SK-N-MC (cell line): ENCODE results near the gene ADGRF5.

Experiments used
- EZH2 ChIP-seq: fragments of 200-600 bp; sonication (generic); IDR thresholded peaks from one replicate; pipeline ENCODE4 v1.6.1; 2017; ENCODE audit warnings: antibody characterized with exemption
- FOXP2 ChIP-seq: optimal IDR thresholded peaks from 2 replicates; pipeline ENCODE3; 2011; ENCODE audit warnings: mild to moderate bottlenecking, moderate library complexity; ENCODE audit not compliant: insufficient read depth; ENCODE audit errors: extremely low read length, control extremely low read depth
- POLR2AphosphoS5 ChIP-seq: IDR thresholded peaks from 2 replicates; pipeline ENCODE4 v1.6.1; 2012; ENCODE audit warnings: mild to moderate bottlenecking, low read depth, low read length, borderline replicate concordance

GRCh38 chr6:46926481-46926880 is 4.7 kb upstream of the ADGRF5 start:
- TF ChIP-seq EZH2, result no peak
- no peak for TF ChIP-seq POLR2AphosphoS5
- TF ChIP-seq FOXP2, result no peak
